CD4-positive, alpha-beta T cell treated with Interleukin-10 for 1 hour (primary cell): ENCODE data around the gene TCF12.

ENCODE experiments used
- DNase-seq: peaks from one replicate; pipeline ENCODE4 v3.0.0-alpha.2; 2020

The TCF12 gene

DNA sequence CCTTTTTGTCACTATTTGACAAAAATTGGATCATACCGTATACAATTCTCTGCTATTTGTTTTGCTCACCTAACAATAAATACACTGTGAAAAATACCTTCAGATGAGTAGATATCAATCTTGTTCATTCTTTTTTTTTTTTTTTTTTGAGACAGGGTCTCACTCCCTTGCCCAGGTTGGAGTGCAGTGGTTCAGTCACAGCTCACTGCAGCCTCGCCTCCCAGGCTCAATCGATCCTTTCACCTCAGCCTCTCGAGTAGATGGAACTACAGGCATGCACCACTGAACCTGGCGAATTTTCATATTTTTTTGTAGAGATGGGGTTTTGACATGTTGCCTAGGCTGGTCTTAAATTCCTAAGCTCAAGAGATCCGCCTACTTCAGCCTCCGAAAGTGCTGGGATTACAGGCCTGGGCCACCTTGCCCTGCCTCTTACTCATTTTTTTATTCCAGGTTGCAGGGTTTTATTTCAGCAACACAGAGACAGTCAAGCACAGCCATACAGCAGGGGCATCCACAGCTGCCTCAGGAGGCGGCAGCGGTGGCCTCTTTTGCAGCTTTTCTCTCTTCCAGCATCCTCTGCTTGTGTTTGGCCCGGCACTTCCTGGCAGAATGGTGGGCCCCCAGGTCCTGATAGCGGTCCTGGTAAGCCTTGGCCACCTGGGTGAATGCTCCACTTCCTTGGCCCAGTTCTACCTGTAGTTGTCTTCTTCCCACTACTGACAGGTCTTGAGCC lies 406.7 kb downstream of the TCF12 start:
- no peak for DNase-seq

GRCh38 chr15:57326196-57326595 lies 407.8 kb downstream of the TCF12 start:
- no peak for DNase-seq

GRCh38 chr15:57327985-57328471 lies 409.6 kb downstream of the TCF12 start:
- DNase-seq: no peak

DNA sequence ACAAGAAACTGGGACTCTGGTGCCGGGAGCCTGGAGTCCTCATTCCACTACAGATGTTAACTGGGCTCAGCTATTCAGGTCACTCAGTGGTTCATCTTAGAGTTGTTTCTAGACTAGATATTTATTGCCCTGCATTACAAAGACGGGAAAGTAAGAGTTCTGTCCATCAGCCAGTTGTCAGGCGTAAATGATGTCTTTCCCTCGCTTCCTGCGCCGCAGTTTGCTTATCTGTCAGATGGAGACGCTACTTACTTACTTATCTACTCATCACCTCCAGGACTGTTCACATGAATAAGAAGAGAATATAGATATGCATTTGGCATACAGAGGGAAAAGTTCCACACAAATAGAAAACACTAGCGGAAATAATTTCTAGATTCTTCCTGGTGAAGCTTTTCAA lies 410.0 kb downstream of the TCF12 start:
- no peak for DNase-seq

GRCh38 chr15:57328897-57329296 lies 410.5 kb downstream of the TCF12 start:
- DNase-seq: no peak

DNA sequence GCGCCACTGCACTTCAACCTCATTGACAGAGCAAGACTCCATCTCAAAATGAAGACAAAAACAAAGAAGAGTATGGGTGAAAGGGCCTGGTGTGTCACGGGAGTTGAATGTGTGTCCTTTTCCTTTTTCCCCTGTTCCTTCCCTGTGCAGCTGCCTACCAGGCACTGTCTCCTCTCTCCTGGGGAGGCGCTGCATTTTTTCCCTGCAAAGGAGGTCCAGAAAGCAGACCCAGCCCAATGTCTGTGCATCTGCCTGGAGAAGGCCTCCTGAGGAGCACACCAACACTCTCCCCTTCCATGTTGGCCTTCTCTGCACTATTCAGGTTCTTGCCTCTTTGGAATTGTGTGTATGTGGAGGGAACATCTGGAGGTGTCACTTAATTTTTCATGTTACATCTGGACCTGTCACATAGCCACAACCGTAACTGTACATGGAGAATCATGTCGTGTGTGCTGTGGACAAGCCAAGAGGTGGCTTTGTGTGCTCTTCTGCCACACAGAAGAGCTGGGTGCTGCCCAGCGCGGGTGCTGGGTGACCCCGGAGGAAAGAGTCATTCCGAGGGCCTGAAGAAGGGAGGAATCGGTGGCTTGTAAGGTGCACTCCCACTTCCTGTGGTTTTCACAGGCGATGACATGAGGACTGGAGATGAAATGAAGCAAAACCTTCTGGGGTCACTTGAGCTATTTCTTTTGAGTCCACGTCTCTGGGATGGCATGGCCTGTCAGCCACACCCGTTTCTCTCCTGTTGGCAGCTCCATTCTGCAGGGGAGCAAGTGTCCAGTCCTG lies 411.3 kb downstream of the TCF12 start:
- no peak for DNase-seq

DNA sequence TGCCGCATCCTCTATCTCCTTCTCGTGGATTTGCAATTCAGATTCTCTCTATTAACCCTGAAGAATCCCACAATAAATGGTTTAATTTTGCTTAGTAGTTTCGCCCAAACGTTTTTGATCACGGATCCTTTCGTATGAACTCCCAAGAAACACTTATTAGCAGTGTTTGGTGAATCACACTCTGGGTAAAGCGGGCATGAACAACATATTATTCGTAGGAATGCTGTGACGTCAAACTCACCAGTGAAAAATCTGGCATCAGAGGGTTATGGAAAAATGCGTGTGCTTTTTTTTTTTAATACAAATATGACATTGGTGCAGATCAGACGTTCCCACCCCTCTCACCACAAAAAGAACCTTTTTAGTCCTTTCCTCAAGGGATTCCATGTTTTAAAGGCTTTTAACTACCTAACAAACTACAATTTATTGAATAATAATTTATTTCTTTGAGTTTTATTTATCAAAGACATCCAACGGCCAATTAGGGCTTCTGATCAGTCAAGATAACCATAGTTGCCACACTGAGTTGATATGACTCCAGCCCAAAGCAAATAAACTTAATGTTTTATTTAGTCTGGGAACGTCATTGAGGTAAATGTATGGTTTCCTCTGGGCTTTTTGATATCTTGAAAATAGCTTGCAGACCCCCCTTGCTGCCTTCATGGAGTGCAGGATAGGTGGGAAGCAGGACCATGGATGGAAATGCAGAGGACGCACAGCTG lies 412.3 kb downstream of the TCF12 start:
- no peak for DNase-seq

- no peak for DNase-seq
Measured at GRCh38 chr15:57332326-57332725, 413.9 kb downstream of the TCF12 start.

DNA sequence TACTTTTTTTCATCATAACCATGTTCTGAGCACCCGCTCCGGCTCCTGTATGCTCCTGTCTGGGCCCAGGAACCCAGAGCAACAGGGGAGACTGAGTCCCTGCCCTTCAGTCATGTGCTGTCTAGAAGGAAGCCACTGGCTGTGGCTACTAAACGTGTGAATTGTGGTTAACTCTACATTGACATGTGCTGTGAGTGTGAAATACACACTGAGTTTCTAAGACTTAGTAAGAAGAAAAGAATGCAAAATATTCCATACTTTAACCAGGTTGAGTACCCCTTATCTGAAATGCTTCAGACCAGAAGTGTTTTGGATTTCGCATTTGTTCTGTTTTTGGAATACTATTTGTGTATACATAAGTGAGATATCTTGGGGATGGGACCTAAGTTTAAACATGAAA lies 415.0 kb downstream of the TCF12 start:
- DNase-seq: no peak

DNA sequence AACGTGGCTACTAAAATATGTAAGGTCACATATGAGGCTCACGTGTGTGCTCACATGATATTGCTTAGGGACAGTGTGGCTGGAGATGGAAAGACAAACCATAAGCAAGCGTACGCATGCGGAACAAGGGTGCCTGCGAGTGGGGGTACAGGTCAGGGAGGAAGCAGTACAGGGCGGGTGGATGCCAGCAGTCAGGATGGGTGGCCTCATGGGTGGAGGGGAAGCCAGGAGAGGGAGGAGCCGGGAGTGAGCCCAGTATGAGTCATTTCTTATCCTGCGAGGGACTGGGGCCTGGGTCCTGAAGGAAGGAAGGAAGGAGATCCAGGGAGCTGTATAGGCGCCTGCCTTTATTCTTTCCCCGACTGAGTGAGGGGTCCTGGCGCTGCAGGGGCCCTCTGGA lies 415.8 kb downstream of the TCF12 start:
- no peak for DNase-seq

DNA sequence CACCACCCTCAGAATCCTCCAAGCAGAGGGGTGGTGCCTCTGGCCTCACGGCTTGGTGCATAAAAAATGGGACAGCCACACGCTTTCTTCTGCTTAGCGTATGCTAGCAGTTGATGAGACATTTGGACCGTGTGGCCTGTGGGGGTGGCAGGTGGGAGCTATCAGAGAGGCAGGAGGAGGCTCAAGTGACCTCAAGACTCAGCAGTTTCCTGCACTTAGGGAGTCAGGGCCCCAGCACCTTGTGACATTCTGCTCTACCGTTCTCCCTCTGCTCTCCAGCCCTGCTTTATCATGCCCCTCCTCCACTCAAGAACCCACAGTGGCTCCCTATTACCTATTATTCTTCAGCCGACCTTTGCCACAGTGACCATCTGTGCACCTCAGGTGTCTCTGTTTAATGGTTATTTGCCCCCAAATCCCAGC lies 416.9 kb downstream of the TCF12 start:
- DNase-seq: no peak

GRCh38 chr15:57335719-57336118 lies 417.3 kb downstream of the TCF12 start:
- DNase-seq: no peak

DNA sequence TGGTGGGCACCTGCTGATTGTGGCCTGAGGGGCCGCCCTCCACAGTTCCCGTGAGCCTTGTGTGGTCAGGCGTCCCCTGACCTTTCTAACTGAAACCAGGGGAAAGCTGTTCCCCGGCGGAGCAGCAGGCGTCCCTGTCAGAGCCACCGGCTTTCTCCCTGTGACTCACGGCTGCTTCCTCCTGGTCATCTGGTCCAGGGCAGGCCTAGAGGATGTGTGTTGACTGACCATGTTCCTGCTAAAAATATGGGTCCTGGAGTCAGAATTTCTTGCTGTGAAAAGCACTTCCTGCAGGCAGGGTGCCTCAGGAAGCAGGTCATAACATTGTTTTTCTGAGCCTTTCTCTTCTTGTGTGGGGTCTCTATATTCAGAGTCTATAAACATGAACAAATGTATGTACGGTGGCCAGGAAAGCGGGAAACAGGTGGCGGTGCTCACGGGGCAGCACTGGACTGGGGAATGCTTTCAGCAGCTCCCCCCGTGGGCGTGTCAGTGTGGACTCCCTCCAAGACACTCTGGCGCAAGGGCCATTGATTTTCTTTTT lies 419.5 kb downstream of the TCF12 start:
- DNase-seq: no peak

- no peak for DNase-seq
Measured at GRCh38 chr15:57339321-57339720, 420.9 kb downstream of the TCF12 start.
